K562 (cell line): ENCODE results near the gene TTLL4. TPM values are rescaled to one million over a fixed set of nuclear protein-coding genes. Genes with fewer than 3 reads are reported as not detected.

Source experiments
- ATAC-seq: fragments of 200-7000 bp; cut with Tn5 transposase; 3 replicates; pipeline ENCODE4 v1.9.1; 2020; ENCODE audit warnings: moderate library complexity
- BruUV-seq: library from RNA; stranded (reverse); fragments of 400-500 nt; replicated peaks from 2 replicates; lab custom pipeline; 2021; lab: Mats Ljungman, UMichigan
- CTCF ChIA-PET: fragments of 300-600 bp; formaldehyde crosslinking; extraction: SDS; loops from one replicate; lab custom pipeline; 2021; ENCODE audit warnings: low intra/inter-chr PET ratio; lab: Yijun Ruan, JAX
- POLR2A ChIA-PET: fragments of 300-600, 350-650 bp; sonication (Branson Sonifier 250); formaldehyde crosslinking; extraction: SDS; loops from one replicate; lab custom pipeline; 2021; ENCODE audit warnings: antibody characterized with exemption, inconsistent platforms; lab: Yijun Ruan, JAX
- DNase-seq, 4 experiments: peaks; one replicate each; pipeline versions ENCODE4 v3.0.0 to v3.0.0-alpha.2; 2011 to 2018; ENCODE audit warnings: low spot score in 3 of 4, mixed read lengths in 3 of 4; ENCODE audit errors: extremely low read depth in 1 of 4
- FAIRE-seq: peaks from 2 replicates; lab custom pipeline; 2011; peaks lifted over from hg19 to GRCh38; lab: Jason Lieb, UNC
- H2AFZ ChIP-seq: 2 replicates; pipeline ENCODE4 v1.6.0; 2011; ENCODE audit warnings: low read depth, low read length, control low read depth, inconsistent platforms
- H3K27ac ChIP-seq: fragments of 200-600 bp; 3 replicates; pipeline ENCODE4 v1.8.0; 2011; ENCODE audit warnings: low read depth, mild to moderate bottlenecking, control low read depth, inconsistent platforms, low read length, moderate library complexity, mixed read lengths; ENCODE audit errors: extremely low read depth
- H3K27me3 ChIP-seq, 2 experiments: fragments of 300-600 bp in 1 of 2; 2 replicates in 1 of 2; 3 replicates in 1 of 2; pipeline versions ENCODE4 v1.6.0 to v1.8.0; 2011; ENCODE audit warnings: inconsistent platforms in 2 of 2, low read length in 2 of 2, mild to moderate bottlenecking in 1 of 2, mixed read lengths in 1 of 2, moderate library complexity in 1 of 2; ENCODE audit not compliant: control insufficient read depth in 2 of 2, insufficient read depth in 2 of 2
- H3K36me3 ChIP-seq: fragments of 300-600 bp; 3 replicates; pipeline ENCODE4 v1.8.0; 2011; ENCODE audit warnings: mild to moderate bottlenecking, low read length, inconsistent platforms; ENCODE audit not compliant: control insufficient read depth, insufficient read depth
- H3K4me1 ChIP-seq, 2 experiments: fragments of 200-600 bp in 1 of 2; replicated peaks in 1 of 2; 2 replicates in 1 of 2; 3 replicates in 1 of 2; pipeline versions ENCODE4 v1.5.1 to v1.8.0; 2011; ENCODE audit warnings: inconsistent platforms in 2 of 2, low read length in 2 of 2, mild to moderate bottlenecking in 1 of 2, mixed read lengths in 1 of 2, moderate library complexity in 1 of 2; ENCODE audit not compliant: control insufficient read depth in 2 of 2, insufficient read depth in 2 of 2
- H3K4me2 ChIP-seq: 2 replicates; pipeline ENCODE4 v1.6.1; 2011; ENCODE audit warnings: low read length, control low read depth, inconsistent platforms, mixed read lengths; ENCODE audit not compliant: insufficient read depth
- H3K4me3 ChIP-seq: fragments of 200-600 bp; sonication (generic), shearing (Covaris generic); 2 replicates; pipeline ENCODE4 v1.5.1; 2016; ENCODE audit warnings: control low read depth, inconsistent platforms
- H3K79me2 ChIP-seq: fragments of 200-600 bp; 3 replicates; pipeline ENCODE4 v1.8.0; 2011; ENCODE audit warnings: low read length, inconsistent platforms; ENCODE audit not compliant: control insufficient read depth, insufficient read depth
- H3K9ac ChIP-seq, 2 experiments: 2 replicates each; pipeline versions ENCODE4 v1.6.0 to v1.6.1; 2011; ENCODE audit warnings: low read depth in 2 of 2, low read length in 2 of 2, control low read depth in 1 of 2, inconsistent platforms in 1 of 2, mild to moderate bottlenecking in 1 of 2, mixed read lengths in 1 of 2; ENCODE audit not compliant: insufficient read depth in 1 of 2
- H3K9me1 ChIP-seq: one replicate; pipeline ENCODE4 v1.6.0; 2011; ENCODE audit warnings: inconsistent platforms, mild to moderate bottlenecking, low read length, moderate library complexity; ENCODE audit not compliant: control insufficient read depth, insufficient read depth
- H3K9me3 ChIP-seq: replicated peaks from 2 replicates; pipeline ENCODE4 v1.5.1; 2011; ENCODE audit warnings: low read depth, low read length, inconsistent platforms; ENCODE audit not compliant: control insufficient read depth, insufficient read depth
- H4K20me1 ChIP-seq: replicated peaks from 2 replicates; pipeline ENCODE4 v1.6.1; 2011; ENCODE audit warnings: low read length, inconsistent platforms, mixed read lengths; ENCODE audit not compliant: control insufficient read depth, insufficient read depth
- ARID4B ChIP-seq: sonication (generic); formaldehyde crosslinking; IDR thresholded peaks from 2 replicates; pipeline ENCODE4 v1.8.0; 2022; ENCODE audit warnings: mild to moderate bottlenecking, missing genetic modification reagents
- EP400 ChIP-seq: fragments of 450-650 bp; IDR thresholded peaks from 2 replicates; pipeline ENCODE4 v1.6.1; 2017; ENCODE audit warnings: antibody characterized with exemption, mild to moderate bottlenecking, moderate library complexity
- GABPA ChIP-seq: fragments of 200-800 bp; sonication (Bioruptor generic); conservative IDR thresholded peaks from 2 replicates; pipeline ENCODE4 v1.6.1; 2016; ENCODE audit warnings: low read depth, missing genetic modification characterization, missing compliant biosample characterization
- GATAD2B ChIP-seq: fragments of 450-650 bp; IDR thresholded peaks from 2 replicates; pipeline ENCODE4 v1.6.1; 2017; ENCODE audit warnings: mild to moderate bottlenecking, borderline replicate concordance
- HMG20A ChIP-seq: fragments of 450-650 bp; formaldehyde crosslinking; conservative IDR thresholded peaks from 2 replicates; pipeline ENCODE4 v1.4.0; 2020; ENCODE audit warnings: mild to moderate bottlenecking, mixed read lengths
- ID3 ChIP-seq, 2 experiments: fragments of 250-450 bp in 1 of 2; fragments of 450-650 bp in 1 of 2; sonication (Bioruptor Pico) in 1 of 2; IDR thresholded peaks; 2 replicates each; pipeline versions ENCODE4 v1.6.1 to v1.8.0; 2016 to 2021; ENCODE audit warnings: mild to moderate bottlenecking in 2 of 2, moderate library complexity in 2 of 2, missing compliant biosample characterization in 1 of 2, missing genetic modification characterization in 1 of 2
- KAT8 ChIP-seq: fragments of 450-650 bp; IDR thresholded peaks from 2 replicates; pipeline ENCODE4 v1.6.1; 2016; ENCODE audit warnings: low read depth, mild to moderate bottlenecking
- MAZ ChIP-seq, 2 experiments: fragments of 450-650 bp in 1 of 2; sonication (generic) in 1 of 2; formaldehyde crosslinking; IDR thresholded peaks in 1 of 2; conservative IDR thresholded peaks in 1 of 2; 2 replicates each; pipeline versions ENCODE4 v1.4.0 to v1.5.0; 2020; ENCODE audit warnings: mild to moderate bottlenecking in 1 of 2, missing genetic modification reagents in 1 of 2
- PHB2 ChIP-seq: fragments of 450-650 bp; IDR thresholded peaks from 2 replicates; pipeline ENCODE4 v1.6.1; 2017; ENCODE audit warnings: low read depth
- ZBED1 ChIP-seq: IDR thresholded peaks from 2 replicates; pipeline ENCODE4 v1.6.1; 2014
- ZKSCAN3 ChIP-seq: fragments of 250-450 bp; sonication (Bioruptor Pico); IDR thresholded peaks from 2 replicates; pipeline ENCODE4 v1.4.0; 2020
- ZNF445 ChIP-seq: fragments of 250-450 bp; sonication (Bioruptor Pico); IDR thresholded peaks from 2 replicates; pipeline ENCODE4 v1.4.0; 2020; ENCODE audit warnings: low read depth, mild to moderate bottlenecking, moderate library complexity
- ZNF707 ChIP-seq: fragments of 250-450 bp; sonication (Bioruptor Pico); conservative IDR thresholded peaks from 2 replicates; pipeline ENCODE4 v1.8.0; 2022; ENCODE audit warnings: inconsistent platforms, mild to moderate bottlenecking, moderate library complexity
- WGBS: fragments of 100-300 bp; shearing (Covaris generic); methylation state at CpG from one replicate; pipeline ENCODE4 v1.1.6; 2016; ENCODE audit warnings: low coverage, mixed read lengths; ENCODE audit not compliant: insufficient coverage; ENCODE audit errors: missing lambda C conversion rate; 5-methylcytosine and 5-hydroxymethylcytosine counted together
- in situ Hi-C: fragments of 300-500 bp; cut with MboI; formaldehyde crosslinking; loops from 4 replicates; pipeline ENCODE4 v1.15.0; 2018; ENCODE audit warnings: inconsistent platforms, mixed read lengths
- intact Hi-C: fragments of 100-400 bp; cut with micrococcal nuclease; formaldehyde crosslinking; loops from 2 replicates; pipeline ENCODE4 v1.14.2; 2022
- polyA plus RNA-seq, 8 experiments: library from polyadenylated mRNA; depleted of rRNA in 4 of 8; stranded (reverse) in 5 of 8; unstranded in 3 of 8; fragments of >200 nt; fragmentation: Nextera tagmentation in 2 of 8; fragmentation: Illumina TruSeq in 1 of 8; extraction: Ambion mirVana in 2 of 8; extraction: Trizol in 1 of 8; gene quantifications; 2 replicates each; pipeline versions ENCODE4 v1.2.1 to v1.2.3, GENCODE V29; 2011 to 2014; ENCODE audit warnings: inconsistent platforms in 1 of 8, missing spikeins in 1 of 8
- total RNA-seq, 7 experiments: library from RNA; depleted of rRNA in 6 of 7; stranded (reverse); fragments of >200 nt in 6 of 7; fragmentation: Illumina TruSeq in 2 of 7; extraction: Trizol in 2 of 7; gene quantifications; 2 replicates each; pipeline versions ENCODE4 v1.2.1 to v1.2.3, GENCODE V29; 2011 to 2021; ENCODE audit warnings: low replicate concordance in 1 of 7

The TTLL4 gene
- total and polyA plus RNA-seq, 9 of the 15 experiments (the other 6 are each of a cell fraction or from before 2014, with no cell fraction given) = 12.6 to 67.5 (median 24.5) TPM

- H3K9me1 ChIP-seq = no peaks in the 10 kb centered on the region
- TF ChIP-seq ZNF707 (CRISPR knock-in tag) (no peak), ZBED1 (no peak), PHB2 (no peak), HMG20A (CRISPR knock-in tag) (no peak), ZNF445 (CRISPR knock-in tag) (no peak), KAT8 (no peak), GATAD2B (no peak), ARID4B (CRISPR knock-in tag) (no peak), ID3 (CRISPR knock-in tag; IDR thresholded peaks at IDR 0.05) (no peak), ID3 (tag; IDR thresholded peaks at IDR 0.05) (no peak), MAZ (CRISPR knock-in tag; conservative IDR thresholded peaks at IDR 0.05 in 1 of 2, IDR thresholded peaks at IDR 0.05 in 1 of 2) (no peak), EP400 (no peak), GABPA (tag) (no peak), ZKSCAN3 (CRISPR knock-in tag) (no peak)
- TF ChIP-seq, all 486 proteins: peak for 0
- H4K20me1 ChIP-seq = peaks cover 12% of the 10 kb centered on the region; the same call in 1 of the 2 replicates
- no peak overlapping the region for H3K9ac ChIP-seq
- H3K27me3 ChIP-seq = no peaks in the 10 kb centered on the region
- ChIA-PET CTCF (no interaction called here), POLR2A (interaction anchor here (0.5 to 1.5 kb wide), 3 partner anchors 15 to 74 kb away, joined by 3 to 5 read pairs (median 4); no protein-coding TSS in a partner anchor)
- no peak for ATAC-seq
- peaks cover 16% of the 10 kb centered on the region; the same call in 2 of the 3 replicates for H3K79me2 ChIP-seq
- no peaks in the 10 kb centered on the region for H3K9me3 ChIP-seq
- no peak overlapping the region for H3K4me3 ChIP-seq
- in situ Hi-C loops = no loop called here
- no peak for DNase-seq
- H3K4me1 ChIP-seq = peaks cover 0 to 4% of the 10 kb centered on the region in 2 experiments; a peak in 3 of 5 replicates
- no peak for FAIRE-seq
- BruUV-seq = no TSS peak
- no peak overlapping the region for H2AFZ ChIP-seq
- H3K4me2 ChIP-seq = no peak overlapping the region
- intact Hi-C loops = no loop called here
- H3K27ac ChIP-seq = no peak overlapping the region
- WGBS = 61% methylated on average over 2 of the region's 2 CpGs
- peaks cover 55% of the 10 kb centered on the region; the same call in 2 of the 3 replicates for H3K36me3 ChIP-seq
Measured at GRCh38 chr2:218736531-218736930, 25.9 kb downstream of the TTLL4 start.
